ENCODE results near the gene MCUB.

MCUB gene

DNA sequence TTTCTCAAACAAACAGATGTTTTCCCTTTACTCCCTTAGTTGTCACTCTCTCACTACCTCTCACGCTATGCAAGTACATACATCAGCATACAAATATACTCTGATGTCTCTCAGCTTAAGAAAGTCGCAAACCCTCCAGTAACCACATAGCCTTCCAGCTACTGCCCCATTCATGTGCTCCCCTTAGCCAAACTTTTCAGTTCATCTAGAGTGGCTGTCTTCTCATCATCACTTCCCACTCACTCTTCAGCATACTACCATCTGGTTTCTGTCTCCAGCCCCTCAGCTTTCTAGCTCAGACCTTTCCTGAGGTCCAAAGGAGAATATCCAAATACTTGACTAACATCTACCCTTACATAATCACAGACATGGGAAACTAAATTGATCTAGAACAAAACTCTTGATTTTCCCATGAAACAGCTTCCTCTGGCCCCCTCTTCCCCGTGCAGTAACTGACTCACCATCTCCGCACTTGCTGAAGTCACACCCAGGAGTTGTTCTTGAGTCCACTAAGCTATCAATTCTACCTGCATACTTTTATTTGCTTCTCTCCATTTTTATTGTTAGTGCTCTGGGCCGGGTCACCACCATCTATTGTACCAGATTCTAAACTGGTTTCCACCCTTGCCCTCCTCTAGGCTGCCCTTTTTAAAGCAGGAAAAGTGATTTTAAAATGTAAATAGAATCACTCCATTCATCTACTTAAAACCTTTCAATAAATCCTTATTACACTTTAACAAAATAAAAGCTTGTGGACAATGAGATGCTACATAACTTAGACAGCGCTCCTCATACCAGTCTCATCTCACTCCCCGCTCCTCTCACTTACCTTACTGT, 86.0 kb downstream of the MCUB start:
- Histone ChIP-seq H3K9me3 (replicated peaks; ENCODE audit: insufficient read depth, low read length) (no peaks in the 10 kb centered on the region), H3K4me3 (ENCODE audit: low read length) (no peak overlapping the region), H3K4me1 (ENCODE audit: low read length) (no peaks in the 10 kb centered on the region), H3F3A (ENCODE audit: insufficient read depth, low read length) (no peaks in the 10 kb centered on the region), H3K79me2 (ENCODE audit: low read length) (no peaks in the 10 kb centered on the region), H4K20me1 (ENCODE audit: insufficient read depth, low read length) (no peaks in the 10 kb centered on the region), H3K27ac (ENCODE audit: low read length) (no peak overlapping the region), H3K9ac (ENCODE audit: low read length) (no peak overlapping the region), H3K27me3 (replicated peaks; ENCODE audit: insufficient read depth, low read length) (no peaks in the 10 kb centered on the region), H3K4me2 (ENCODE audit: low read depth, low read length) (no peak overlapping the region), H3K36me3 (replicated peaks; ENCODE audit: insufficient read depth, low read length) (no peaks in the 10 kb centered on the region; the same call in 1 of the 2 replicates), H3K9me2 (replicated peaks; ENCODE audit: insufficient read depth, low read length) (no peaks in the 10 kb centered on the region), H2AFZ (ENCODE audit: low read length) (no peak overlapping the region)
- DNase-seq: no peak
- no peak for TF ChIP-seq EZH2 (optimal IDR thresholded peaks at IDR 0.05; ENCODE audit: low read depth, low read length)
- TF ChIP-seq EZH2phosphoT487 (IDR thresholded peaks at IDR 0.05; ENCODE audit: low read length): no peak
- TF ChIP-seq, protein P1, sequence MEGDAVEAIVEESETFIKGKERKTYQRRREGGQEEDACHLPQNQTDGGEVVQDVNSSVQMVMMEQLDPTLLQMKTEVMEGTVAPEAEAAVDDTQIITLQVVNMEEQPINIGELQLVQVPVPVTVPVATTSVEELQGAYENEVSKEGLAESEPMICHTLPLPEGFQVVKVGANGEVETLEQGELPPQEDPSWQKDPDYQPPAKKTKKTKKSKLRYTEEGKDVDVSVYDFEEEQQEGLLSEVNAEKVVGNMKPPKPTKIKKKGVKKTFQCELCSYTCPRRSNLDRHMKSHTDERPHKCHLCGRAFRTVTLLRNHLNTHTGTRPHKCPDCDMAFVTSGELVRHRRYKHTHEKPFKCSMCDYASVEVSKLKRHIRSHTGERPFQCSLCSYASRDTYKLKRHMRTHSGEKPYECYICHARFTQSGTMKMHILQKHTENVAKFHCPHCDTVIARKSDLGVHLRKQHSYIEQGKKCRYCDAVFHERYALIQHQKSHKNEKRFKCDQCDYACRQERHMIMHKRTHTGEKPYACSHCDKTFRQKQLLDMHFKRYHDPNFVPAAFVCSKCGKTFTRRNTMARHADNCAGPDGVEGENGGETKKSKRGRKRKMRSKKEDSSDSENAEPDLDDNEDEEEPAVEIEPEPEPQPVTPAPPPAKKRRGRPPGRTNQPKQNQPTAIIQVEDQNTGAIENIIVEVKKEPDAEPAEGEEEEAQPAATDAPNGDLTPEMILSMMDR (IDR thresholded peaks at IDR 0.05; ENCODE audit: low read length): no peak

DNA sequence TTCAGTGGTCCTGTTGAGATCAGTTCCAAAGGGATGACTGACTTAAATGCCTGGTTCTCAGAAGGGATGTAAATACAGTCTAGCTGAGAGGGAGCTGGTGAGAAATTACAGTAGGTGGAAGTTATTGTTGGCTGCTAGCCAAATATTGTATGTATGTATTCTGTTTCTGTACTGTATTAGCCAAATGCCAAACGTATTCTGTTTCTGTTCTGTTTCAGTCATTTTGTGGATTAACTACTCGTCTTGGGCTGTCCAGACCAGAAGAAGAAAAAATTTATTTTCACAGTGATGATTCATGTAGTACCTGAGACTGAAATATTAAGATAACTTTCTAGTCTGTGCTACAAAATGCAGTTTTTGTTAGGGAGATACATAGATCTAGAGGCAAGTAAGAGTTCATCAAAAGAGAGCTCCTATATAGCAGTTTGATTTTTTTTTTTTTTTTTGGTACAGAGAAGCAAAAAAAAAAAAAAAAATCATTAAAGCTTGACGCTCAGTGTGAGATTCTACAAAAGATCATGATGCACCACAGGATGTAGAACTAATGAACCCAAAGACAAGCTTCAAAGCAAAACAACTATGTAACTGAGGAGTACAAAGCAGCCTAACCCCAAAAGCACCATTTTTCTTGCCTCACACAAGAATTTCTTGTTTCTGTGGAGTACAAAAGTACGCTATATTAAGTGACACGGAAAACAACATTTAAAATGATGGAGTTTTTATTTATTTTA, 88.4 kb downstream of the MCUB start:
- Histone ChIP-seq H3K36me3 (replicated peaks; ENCODE audit: insufficient read depth, low read length) (no peaks in the 10 kb centered on the region; the same call in 1 of the 2 replicates), H3K27me3 (replicated peaks; ENCODE audit: insufficient read depth, low read length) (no peaks in the 10 kb centered on the region), H3K79me2 (ENCODE audit: low read length) (no peaks in the 10 kb centered on the region), H3K27ac (ENCODE audit: low read length) (no peak overlapping the region), H3K9ac (ENCODE audit: low read length) (no peak overlapping the region), H3K4me3 (ENCODE audit: low read length) (no peak overlapping the region), H3F3A (ENCODE audit: insufficient read depth, low read length) (no peaks in the 10 kb centered on the region), H2AFZ (ENCODE audit: low read length) (no peak overlapping the region), H3K4me2 (ENCODE audit: low read depth, low read length) (no peak overlapping the region), H4K20me1 (ENCODE audit: insufficient read depth, low read length) (no peaks in the 10 kb centered on the region), H3K9me2 (replicated peaks; ENCODE audit: insufficient read depth, low read length) (no peaks in the 10 kb centered on the region), H3K4me1 (ENCODE audit: low read length) (no peaks in the 10 kb centered on the region), H3K9me3 (replicated peaks; ENCODE audit: insufficient read depth, low read length) (no peaks in the 10 kb centered on the region)
- TF ChIP-seq, protein P1 (IDR thresholded peaks at IDR 0.05; ENCODE audit: low read length): no peak
- TF ChIP-seq EZH2phosphoT487 (IDR thresholded peaks at IDR 0.05; ENCODE audit: low read length) (no peak), EZH2 (optimal IDR thresholded peaks at IDR 0.05; ENCODE audit: low read depth, low read length) (no peak)
- no peak for DNase-seq

DNA sequence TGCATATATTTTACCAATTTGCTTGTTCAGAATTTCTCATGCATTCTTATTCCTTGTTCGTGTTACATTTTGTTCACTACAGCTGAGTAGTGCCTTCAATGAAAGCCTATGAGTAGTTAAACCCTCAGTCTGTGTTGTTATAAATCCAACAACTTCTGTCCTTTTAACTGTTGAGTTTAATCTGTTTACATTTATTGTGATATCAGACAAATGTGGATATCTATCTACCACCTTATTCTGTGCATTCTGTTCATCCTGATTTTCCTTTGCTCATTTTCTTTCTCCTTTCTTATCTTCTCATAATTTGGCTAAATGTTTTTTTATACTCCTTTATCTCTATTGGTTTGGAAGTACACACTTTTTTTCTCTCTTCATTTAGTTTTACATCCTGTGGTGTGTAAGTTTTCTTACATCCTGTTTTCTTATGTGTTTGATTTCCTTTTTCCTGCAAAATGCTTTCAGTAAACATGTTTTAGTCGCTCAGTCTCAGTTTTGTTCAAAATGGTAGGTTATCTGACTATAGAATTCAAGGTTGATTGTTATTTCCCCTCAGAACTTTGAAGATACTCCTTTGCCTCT, 89.0 kb downstream of the MCUB start:
- Histone ChIP-seq H3K9me3 (replicated peaks; ENCODE audit: insufficient read depth, low read length) (no peaks in the 10 kb centered on the region), H3K9me2 (replicated peaks; ENCODE audit: insufficient read depth, low read length) (no peaks in the 10 kb centered on the region), H3K27me3 (replicated peaks; ENCODE audit: insufficient read depth, low read length) (no peaks in the 10 kb centered on the region), H4K20me1 (ENCODE audit: insufficient read depth, low read length) (no peaks in the 10 kb centered on the region), H3K9ac (ENCODE audit: low read length) (no peak overlapping the region), H2AFZ (ENCODE audit: low read length) (no peak overlapping the region), H3F3A (ENCODE audit: insufficient read depth, low read length) (no peaks in the 10 kb centered on the region), H3K79me2 (ENCODE audit: low read length) (no peaks in the 10 kb centered on the region), H3K4me2 (ENCODE audit: low read depth, low read length) (no peak overlapping the region), H3K4me3 (ENCODE audit: low read length) (no peak overlapping the region), H3K27ac (ENCODE audit: low read length) (no peak overlapping the region), H3K36me3 (replicated peaks; ENCODE audit: insufficient read depth, low read length) (no peaks in the 10 kb centered on the region; the same call in 1 of the 2 replicates), H3K4me1 (ENCODE audit: low read length) (no peaks in the 10 kb centered on the region)
- no peak for TF ChIP-seq EZH2phosphoT487 (IDR thresholded peaks at IDR 0.05; ENCODE audit: low read length)
- no peak for TF ChIP-seq EZH2 (optimal IDR thresholded peaks at IDR 0.05; ENCODE audit: low read depth, low read length)
- TF ChIP-seq, protein P1 (IDR thresholded peaks at IDR 0.05; ENCODE audit: low read length): no peak
- DNase-seq: no peak
